Measurements from ENCODE around the gene HAT1.
"Not testable (repeated sequence)": the region's sequence is repeated elsewhere in the genome, so short reads cannot be mapped to it uniquely, and the experiment has no call there.

HAT1 gene

GRCh38 chr2:171972329-171972982, 50.2 kb downstream of the HAT1 start:
- no peak overlapping the region for H3K4me3 ChIP-seq (ENCODE audit: low read depth, low read length)
- no peak for TF ChIP-seq CTCF (IDR thresholded peaks at IDR 0.05; ENCODE audit: low read depth, low read length)
- in situ Hi-C loops (cut with HindIII; ENCODE audit: low sequenced_read_pairs) = no loop called here
- DNase-seq (ENCODE audit: low read depth, low spot score) = no peak

- no peak overlapping the region for H3K4me3 ChIP-seq (ENCODE audit: low read depth, low read length)
- no peak for TF ChIP-seq CTCF (IDR thresholded peaks at IDR 0.05; ENCODE audit: low read depth, low read length)
- no peak for DNase-seq (ENCODE audit: low read depth, low spot score)
- in situ Hi-C loops (cut with HindIII; ENCODE audit: low sequenced_read_pairs) = no loop called here
Measured at GRCh38 chr2:171979103-171979502, 56.8 kb downstream of the HAT1 start.

- in situ Hi-C loops (cut with HindIII; ENCODE audit: low sequenced_read_pairs); H3K4me3 ChIP-seq (ENCODE audit: low read depth, low read length); DNase-seq (ENCODE audit: low read depth, low spot score): not testable (repeated sequence)
Measured at GRCh38 chr2:171983924-171984323, 61.7 kb downstream of the HAT1 start.

GRCh38 chr2:171985076-171985475, 62.8 kb downstream of the HAT1 start:
- TF ChIP-seq CTCF (IDR thresholded peaks at IDR 0.05; ENCODE audit: low read depth, low read length) = no peak
- no peak overlapping the region for H3K4me3 ChIP-seq (ENCODE audit: low read depth, low read length)
- in situ Hi-C loops (cut with HindIII; ENCODE audit: low sequenced_read_pairs) = no loop called here
- no peak for DNase-seq (ENCODE audit: low read depth, low spot score)

- H3K4me3 ChIP-seq (ENCODE audit: low read depth, low read length) = no peak overlapping the region
- no peak for DNase-seq (ENCODE audit: low read depth, low spot score)
- in situ Hi-C loops (cut with HindIII; ENCODE audit: low sequenced_read_pairs) = no loop called here
- no peak for TF ChIP-seq CTCF (IDR thresholded peaks at IDR 0.05; ENCODE audit: low read depth, low read length)
Measured at GRCh38 chr2:171986778-171987177, 64.5 kb downstream of the HAT1 start.

- in situ Hi-C loops (cut with HindIII; ENCODE audit: low sequenced_read_pairs) = no loop called here
- DNase-seq (ENCODE audit: low read depth, low spot score) = no peak
- H3K4me3 ChIP-seq (ENCODE audit: low read depth, low read length) = no peak overlapping the region
- TF ChIP-seq CTCF (IDR thresholded peaks at IDR 0.05; ENCODE audit: low read depth, low read length) = no peak
Measured at GRCh38 chr2:171991027-171991426, 68.8 kb downstream of the HAT1 start.

- TF ChIP-seq CTCF (IDR thresholded peaks at IDR 0.05; ENCODE audit: low read depth, low read length) = no peak
Measured at GRCh38 chr2:171995586-171995985, 73.3 kb downstream of the HAT1 start.

More at GRCh38 chr2:171995586-171995985, 73.3 kb downstream of the HAT1 start:
- H3K4me3 ChIP-seq (ENCODE audit: low read depth, low read length) = no peak overlapping the region
- no peak for DNase-seq (ENCODE audit: low read depth, low spot score)
- in situ Hi-C loops (cut with HindIII; ENCODE audit: low sequenced_read_pairs) = no loop called here
